Mucosa of descending colon (tissue), 3 donors: ENCODE data around the gene MCF2L. TPM values are rescaled to one million over a fixed set of nuclear protein-coding genes. Genes with fewer than 3 reads are reported as not detected.

Experiments
- ATAC-seq: fragments of 200-7000 bp; cut with Tn5 transposase; one replicate; pipeline ENCODE4 v1.9.1; 2020; ENCODE audit warnings: mild to moderate bottlenecking, moderate library complexity
- DNase-seq, 3 donors: peaks; one replicate each; pipeline ENCODE4 v3.0.0-alpha.2; 2020
- H3K36me3 ChIP-seq: fragments of 200-600 bp; one replicate; pipeline ENCODE4 v1.8.0; 2021; ENCODE audit warnings: low read depth, mild to moderate bottlenecking
- H3K4me1 ChIP-seq: fragments of 200-600 bp; one replicate; pipeline ENCODE4 v1.8.0; 2021; ENCODE audit warnings: low read depth, mild to moderate bottlenecking
- H3K4me3 ChIP-seq: fragments of 200-600 bp; one replicate; pipeline ENCODE4 v1.8.0; 2021; ENCODE audit warnings: mild to moderate bottlenecking
- H3K9me3 ChIP-seq: fragments of 200-600 bp; one replicate; pipeline ENCODE4 v1.8.0; 2021; ENCODE audit warnings: mild to moderate bottlenecking
- intact Hi-C, 2 donors: fragments of 100-400 bp; cut with DNase I in 1 of 2; cut with micrococcal nuclease in 1 of 2; formaldehyde crosslinking; loops; one replicate each; pipeline versions ENCODE4 v1.11.0 to v1.11.1; 2022; cut with DNase I, micrococcal nuclease
- total RNA-seq, 3 donors: library from RNA; stranded (reverse); fragmentation: NEBNext Ultra II Directional in 2 of 3; extraction: Animal tissue kit (Norgen Biotek cat#: 25700) in 2 of 3; gene quantifications; one replicate each; pipeline versions ENCODE4 v1.2.1 to v1.2.4, GENCODE V29; 2021 to 2023
- TF ChIP-seq, protein P1 (sequence below): fragments of 200-600 bp; IDR thresholded peaks from one replicate; pipeline ENCODE4 v1.8.0; 2022; ENCODE audit warnings: antibody characterized with exemption, mild to moderate bottlenecking
- donor health status: DM: no; HTN: no; CAD: no; lungs with moderate emphysema.
- donor health status: DM: no; HTN: no; CAD: no.
- donor health status: DM: no; HTN: yes; CAD: no.

MCF2L gene
- total RNA-seq, 3 donors from 2014 or later, result 53.9 to 109 (median 95.4) TPM

DNA sequence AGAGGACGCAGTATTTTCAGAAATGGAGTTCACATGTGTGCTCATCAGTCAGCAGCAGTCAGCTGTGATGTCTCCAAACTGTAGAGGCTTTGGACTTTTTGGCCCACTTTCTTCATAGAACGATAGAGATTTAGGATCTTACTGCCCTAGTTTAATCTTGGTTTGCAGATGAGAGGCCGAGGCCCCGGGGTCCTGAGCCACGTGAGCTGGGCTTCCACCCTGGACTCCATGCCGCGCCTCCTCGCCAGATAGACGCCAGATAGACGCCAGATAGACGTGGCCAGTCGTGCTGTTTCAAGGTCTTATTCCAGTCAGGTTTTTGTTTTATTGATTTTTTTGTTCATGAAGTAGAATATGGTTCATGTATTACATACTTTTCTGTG, 11.7 kb upstream of the MCF2L start:
- no peak for ATAC-seq
- H3K9me3 ChIP-seq, result no peaks in the 10 kb centered on the region
- H3K4me1 ChIP-seq, result no peaks in the 10 kb centered on the region
- no peak for DNase-seq
- TF ChIP-seq, protein P1, sequence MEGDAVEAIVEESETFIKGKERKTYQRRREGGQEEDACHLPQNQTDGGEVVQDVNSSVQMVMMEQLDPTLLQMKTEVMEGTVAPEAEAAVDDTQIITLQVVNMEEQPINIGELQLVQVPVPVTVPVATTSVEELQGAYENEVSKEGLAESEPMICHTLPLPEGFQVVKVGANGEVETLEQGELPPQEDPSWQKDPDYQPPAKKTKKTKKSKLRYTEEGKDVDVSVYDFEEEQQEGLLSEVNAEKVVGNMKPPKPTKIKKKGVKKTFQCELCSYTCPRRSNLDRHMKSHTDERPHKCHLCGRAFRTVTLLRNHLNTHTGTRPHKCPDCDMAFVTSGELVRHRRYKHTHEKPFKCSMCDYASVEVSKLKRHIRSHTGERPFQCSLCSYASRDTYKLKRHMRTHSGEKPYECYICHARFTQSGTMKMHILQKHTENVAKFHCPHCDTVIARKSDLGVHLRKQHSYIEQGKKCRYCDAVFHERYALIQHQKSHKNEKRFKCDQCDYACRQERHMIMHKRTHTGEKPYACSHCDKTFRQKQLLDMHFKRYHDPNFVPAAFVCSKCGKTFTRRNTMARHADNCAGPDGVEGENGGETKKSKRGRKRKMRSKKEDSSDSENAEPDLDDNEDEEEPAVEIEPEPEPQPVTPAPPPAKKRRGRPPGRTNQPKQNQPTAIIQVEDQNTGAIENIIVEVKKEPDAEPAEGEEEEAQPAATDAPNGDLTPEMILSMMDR, result no peak
- H3K4me3 ChIP-seq, result no peak overlapping the region
- intact Hi-C loops, result no loop called here
- H3K36me3 ChIP-seq, result no peaks in the 10 kb centered on the region

- Histone ChIP-seq H3K4me3 (no peak overlapping the region), H3K36me3 (no peaks in the 10 kb centered on the region), H3K9me3 (no peaks in the 10 kb centered on the region), H3K4me1 (no peaks in the 10 kb centered on the region)
- ATAC-seq (no peak), DNase-seq (no peak)
- intact Hi-C loops, result no loop called here
- TF ChIP-seq, protein P1, result no peak
Observed at GRCh38 chr13:112958127-112958989, 10.7 kb upstream of the MCF2L start.

DNA sequence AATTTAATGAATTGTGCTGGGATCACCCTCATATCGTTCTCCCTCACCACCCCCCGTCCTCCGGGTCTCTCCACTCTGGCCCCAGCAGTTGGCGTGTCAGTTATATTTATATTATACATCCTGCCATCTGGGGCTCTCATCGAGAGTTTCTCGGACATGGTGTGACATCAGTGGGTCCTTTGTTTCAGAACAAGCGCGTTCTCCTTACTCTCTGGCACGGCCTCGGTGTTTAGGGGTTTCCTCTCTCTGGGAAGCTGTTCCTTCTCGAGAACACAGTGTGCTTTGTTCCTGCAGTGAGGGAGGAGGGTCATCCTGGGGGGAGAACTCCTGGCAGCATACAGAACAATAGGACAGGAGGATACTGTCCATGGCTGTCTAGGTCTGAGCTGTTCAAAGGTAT, 9.8 kb upstream of the MCF2L start:
- no peak for DNase-seq
- H3K4me3 ChIP-seq, result no peak overlapping the region
- no peak for ATAC-seq
- no peaks in the 10 kb centered on the region for H3K36me3 ChIP-seq
- H3K9me3 ChIP-seq, result no peaks in the 10 kb centered on the region
- no peaks in the 10 kb centered on the region for H3K4me1 ChIP-seq
- TF ChIP-seq, protein P1, result no peak
- intact Hi-C loops, result no loop called here

- no peak for DNase-seq
- no peaks in the 10 kb centered on the region for H3K9me3 ChIP-seq
- ATAC-seq, result no peak
- H3K4me1 ChIP-seq, result no peaks in the 10 kb centered on the region
- TF ChIP-seq, protein P1, result no peak
- H3K4me3 ChIP-seq, result no peak overlapping the region
- intact Hi-C loops, result no loop called here
- H3K36me3 ChIP-seq, result no peaks in the 10 kb centered on the region
Observed at GRCh38 chr13:112959701-112960542, 9.1 kb upstream of the MCF2L start.

DNA sequence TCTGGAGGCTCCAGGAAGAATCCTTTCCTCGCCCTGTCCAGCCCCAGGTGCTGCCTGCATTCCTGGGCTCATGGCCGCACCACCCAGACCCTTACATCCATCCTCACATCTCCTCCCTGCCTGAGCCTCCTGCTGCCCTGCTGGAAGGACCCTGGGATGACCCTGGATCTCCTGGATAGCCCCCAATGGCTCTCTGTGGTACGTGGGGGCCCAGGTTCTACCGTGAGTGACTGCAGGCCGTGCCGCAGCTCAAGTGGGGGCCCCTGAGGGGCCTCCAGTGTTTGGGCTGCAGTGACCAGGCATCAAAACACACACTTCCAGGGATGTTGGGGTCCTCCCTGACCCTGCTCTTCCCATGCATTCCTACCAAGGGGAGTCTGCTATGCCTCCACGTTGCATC, 8.3 kb upstream of the MCF2L start:
- Histone ChIP-seq H3K9me3 (no peaks in the 10 kb centered on the region), H3K4me1 (no peaks in the 10 kb centered on the region), H3K4me3 (no peak overlapping the region), H3K36me3 (no peaks in the 10 kb centered on the region)
- DNase-seq (no peak), ATAC-seq (no peak)
- TF ChIP-seq, protein P1, result no peak
- intact Hi-C loops, result no loop called here
